Activated naive CD4-positive, alpha-beta T cell treated with anti-CD3 and anti-CD28 coated beads, Interleukin-2, amount 50 U/mL, for 72 hours (primary cell): ENCODE results near the gene CRTC3. TPM values are rescaled to one million over a fixed set of nuclear protein-coding genes. Genes with fewer than 3 reads are reported as not detected.

Experiments used
- ATAC-seq, 2 donors: fragments of 150-1000 bp; cut with Tn5 transposase; 2 replicates each; pipeline ENCODE4 v1.10.0; 2021; ENCODE audit warnings: mild to moderate bottlenecking in 2 of 2, moderate library complexity in 2 of 2
- DNase-seq, 2 donors: peaks; one replicate each; pipeline ENCODE4 v3.0.0; 2021 to 2022; ENCODE audit warnings: low spot score in 2 of 2
- H3K27ac Mint-ChIP-seq, 2 donors: one replicate each; pipeline ENCODE4 v1.8.0; 2022; ENCODE audit warnings: mild to moderate bottlenecking in 2 of 2, mixed read lengths in 2 of 2
- H3K36me3 Mint-ChIP-seq, 2 donors: one replicate each; pipeline ENCODE4 v1.8.0; 2022; ENCODE audit warnings: mixed read lengths in 2 of 2
- H3K9me3 Mint-ChIP-seq, 2 donors: one replicate each; pipeline ENCODE4 v1.8.0; 2022; ENCODE audit warnings: mixed read lengths in 2 of 2
- total RNA-seq, 2 donors: library from RNA; stranded (reverse); gene quantifications; one replicate each; pipeline ENCODE4 v1.2.3, GENCODE V29; 2022

The CRTC3 gene
- total RNA-seq, 2 donors from 2014 or later: 41.8 to 58.1 TPM

DNA sequence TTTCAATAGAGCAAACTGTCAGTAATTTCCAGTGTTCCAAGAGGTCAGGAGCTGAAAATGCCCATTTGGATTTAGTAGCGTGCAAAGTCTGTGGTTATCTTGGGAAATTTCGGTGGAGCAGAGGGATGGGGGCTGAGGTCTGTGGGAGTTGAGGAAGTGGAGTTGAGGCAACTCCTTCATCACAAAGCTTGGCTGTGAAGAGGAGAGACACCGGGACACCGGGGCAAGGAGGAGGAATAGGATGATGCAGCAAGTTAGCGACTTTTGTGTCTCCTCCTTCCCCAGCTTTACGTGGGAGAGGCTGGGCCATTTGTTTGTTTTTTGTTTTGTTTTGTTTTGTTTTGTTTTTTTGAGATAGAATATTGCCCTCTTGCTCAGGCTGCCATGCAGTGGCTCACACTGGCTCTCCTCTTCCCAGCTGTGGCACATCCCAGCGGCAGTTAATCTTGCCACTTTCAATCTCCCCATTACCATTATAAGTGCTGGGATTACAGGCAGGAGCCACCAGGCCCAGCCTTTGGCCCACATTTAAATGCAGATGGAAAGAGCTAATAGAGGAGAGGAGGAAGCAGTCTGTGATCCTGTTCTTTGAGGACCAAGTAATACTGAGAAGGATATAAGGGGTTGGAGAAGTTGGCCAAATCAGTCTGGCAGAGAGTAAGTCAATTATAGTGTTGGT, 47.1 kb downstream of the CRTC3 start:
- H3K27ac Mint-ChIP-seq: peak overlapping the region; percentile 8 to 59
- ATAC-seq: no peak
- H3K9me3 Mint-ChIP-seq: peaks cover 0 to 9% of the 10 kb centered on the region in 2 donors
- peaks cover 4 to 27% of the 10 kb centered on the region in 2 donors for H3K36me3 Mint-ChIP-seq
- no peak for DNase-seq

DNA sequence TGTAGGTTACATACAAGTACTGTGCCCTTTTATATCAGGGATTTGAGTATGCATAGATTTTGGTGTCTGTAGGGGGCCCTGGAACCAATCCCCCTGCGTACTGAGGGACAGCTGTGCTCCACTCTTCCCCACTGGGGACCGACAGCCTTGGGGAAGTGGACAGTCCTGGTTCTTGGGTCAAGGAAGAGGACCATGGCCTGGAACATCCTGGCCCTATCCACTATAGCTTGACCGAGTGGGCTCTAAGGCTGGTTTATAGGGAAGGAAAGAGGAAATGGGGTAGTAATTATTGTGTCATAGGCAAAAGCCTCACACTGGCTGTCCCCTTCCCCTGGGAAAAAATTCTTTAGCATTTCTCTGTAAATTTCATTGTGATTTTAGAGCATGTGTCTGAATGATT, 49.5 kb downstream of the CRTC3 start:
- peaks cover 10 to 22% of the 10 kb centered on the region in 2 donors for H3K36me3 Mint-ChIP-seq
- peaks cover 0 to 9% of the 10 kb centered on the region in 2 donors for H3K9me3 Mint-ChIP-seq
- no peak overlapping the region for H3K27ac Mint-ChIP-seq
- DNase-seq (no peak), ATAC-seq (no peak)

- peak overlapping the region in 1 of 2 donors; percentile 51 for H3K27ac Mint-ChIP-seq
- DNase-seq: no peak
- ATAC-seq: no peak
- H3K36me3 Mint-ChIP-seq: peaks cover 10 to 22% of the 10 kb centered on the region in 2 donors
- peaks cover 0 to 9% of the 10 kb centered on the region in 2 donors for H3K9me3 Mint-ChIP-seq
These were observed 50.4 kb downstream of the CRTC3 start for GRCh38 chr15:90580099-90580498.

DNA sequence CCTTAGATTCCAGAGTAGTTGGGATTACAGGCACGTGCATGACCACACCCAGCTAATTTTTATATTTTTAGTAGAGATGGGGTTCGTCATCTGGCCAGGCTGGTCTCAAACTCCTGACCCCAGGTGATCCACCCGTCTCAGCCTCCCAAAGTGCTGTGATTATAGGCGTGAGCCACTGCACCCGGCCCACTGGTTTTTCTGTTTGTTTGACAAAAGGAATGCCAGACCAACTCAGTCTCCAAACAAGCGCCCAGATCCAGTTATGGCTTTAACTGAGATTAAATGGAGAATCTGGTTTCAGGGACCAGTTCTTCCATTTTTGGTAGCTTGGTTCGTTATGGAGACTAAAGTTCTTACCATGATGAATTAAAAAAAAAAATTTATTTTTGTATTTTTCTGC, 50.8 kb downstream of the CRTC3 start:
- DNase-seq (no peak), ATAC-seq (no peak)
- Mint-ChIP-seq H3K9me3 (peaks cover 0 to 9% of the 10 kb centered on the region in 2 donors), H3K27ac (peak overlapping the region in 1 of 2 donors; percentile 51), H3K36me3 (peaks cover 10 to 21% of the 10 kb centered on the region in 2 donors)

DNA sequence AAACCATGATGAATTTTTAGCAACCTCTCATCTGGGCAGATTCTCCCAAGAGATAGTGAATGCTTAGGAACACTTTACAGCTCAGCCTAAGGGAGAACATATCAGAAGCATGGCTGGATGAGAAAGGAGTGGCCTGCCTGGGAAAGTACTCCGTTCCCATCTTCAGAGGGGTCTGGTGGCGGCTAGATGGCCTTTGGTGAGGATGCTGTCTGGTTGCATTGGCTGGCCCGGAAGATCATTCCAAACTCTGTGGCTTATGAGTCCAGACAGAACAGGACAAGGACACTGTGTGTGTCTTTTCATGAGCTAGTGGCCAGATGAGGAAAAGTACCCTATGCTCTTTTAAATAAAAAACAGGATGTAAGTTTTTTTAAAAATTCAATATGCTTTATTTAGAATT, 51.2 kb downstream of the CRTC3 start:
- ATAC-seq: no peak
- Mint-ChIP-seq H3K27ac (peak overlapping the region in 1 of 2 donors; percentile 79), H3K36me3 (peaks cover 10 to 17% of the 10 kb centered on the region in 2 donors), H3K9me3 (peaks cover 0 to 5% of the 10 kb centered on the region in 2 donors)
- no peak for DNase-seq

DNA sequence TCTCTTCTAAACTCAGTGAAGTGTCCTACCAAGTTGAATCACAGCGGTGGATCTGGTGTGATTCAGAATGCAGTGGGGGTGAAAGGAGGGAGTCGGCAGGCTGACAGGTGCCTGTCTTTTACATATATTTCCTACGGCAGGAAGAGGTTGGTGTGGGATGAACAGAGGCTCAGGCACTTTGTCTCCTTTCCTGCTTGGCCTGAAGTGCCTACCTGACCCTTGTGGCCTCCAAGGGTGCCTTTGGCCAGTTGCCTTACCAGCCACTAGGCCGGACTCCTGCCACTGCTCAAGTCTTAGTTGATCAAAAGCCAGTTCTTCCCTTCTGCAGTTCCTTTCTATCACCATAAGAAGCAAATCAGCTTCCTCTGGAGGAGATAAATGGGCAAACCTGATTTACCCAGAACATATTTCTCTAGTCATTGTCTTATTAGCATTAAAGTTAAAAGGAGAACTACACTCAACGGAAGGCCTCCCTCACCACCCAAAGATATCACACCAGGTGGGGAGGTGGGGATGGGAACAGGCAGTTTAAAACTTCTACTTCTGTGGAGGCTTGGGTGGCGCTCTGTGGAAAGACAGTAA, 52.1 kb downstream of the CRTC3 start:
- H3K36me3 Mint-ChIP-seq: peaks cover 10 to 11% of the 10 kb centered on the region in 2 donors
- no peaks in the 10 kb centered on the region for H3K9me3 Mint-ChIP-seq
- peak; percentile 87 to 93 for ATAC-seq
- H3K27ac Mint-ChIP-seq: peak overlapping the region; percentile 75 to 79
- no peak for DNase-seq

GRCh38 chr15:90582553-90582952, 52.8 kb downstream of the CRTC3 start:
- ATAC-seq (no peak), DNase-seq (no peak)
- Mint-ChIP-seq H3K36me3 (peaks cover 7 to 17% of the 10 kb centered on the region in 2 donors), H3K9me3 (no peaks in the 10 kb centered on the region), H3K27ac (peak overlapping the region in 1 of 2 donors; percentile 65)

- peaks cover 0 to 4% of the 10 kb centered on the region in 2 donors for H3K9me3 Mint-ChIP-seq
- ATAC-seq (no peak), DNase-seq (no peak)
- H3K27ac Mint-ChIP-seq: peak overlapping the region; percentile 65 to 69
- peaks cover 11 to 24% of the 10 kb centered on the region in 2 donors for H3K36me3 Mint-ChIP-seq
These were observed 53.9 kb downstream of the CRTC3 start for GRCh38 chr15:90583471-90584252.

DNA sequence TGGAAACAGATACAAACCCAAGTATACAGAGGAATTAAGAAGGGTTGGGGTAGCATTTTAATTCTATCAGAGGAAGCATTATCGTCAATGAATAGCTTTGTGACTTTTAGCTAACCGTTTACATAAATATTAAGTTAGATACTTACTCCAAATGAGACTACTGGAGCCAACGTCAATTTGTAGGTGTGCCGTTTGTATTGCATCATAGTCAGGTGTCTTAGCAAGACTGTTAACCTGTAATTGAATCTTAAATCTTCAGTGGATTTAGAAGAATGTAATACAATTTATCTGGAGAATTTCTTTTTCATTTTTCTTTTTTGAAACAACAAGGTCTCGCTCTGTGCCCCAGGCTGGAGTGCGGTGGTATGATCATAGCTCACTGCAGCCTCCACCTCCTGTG, 55.1 kb downstream of the CRTC3 start:
- ATAC-seq: no peak
- H3K36me3 Mint-ChIP-seq: peaks cover 11 to 30% of the 10 kb centered on the region in 2 donors
- DNase-seq: no peak
- H3K27ac Mint-ChIP-seq: no peak overlapping the region
- H3K9me3 Mint-ChIP-seq: peaks cover 0 to 4% of the 10 kb centered on the region in 2 donors

GRCh38 chr15:90585863-90586262, 56.1 kb downstream of the CRTC3 start:
- DNase-seq: no peak
- peaks cover 11 to 30% of the 10 kb centered on the region in 2 donors for H3K36me3 Mint-ChIP-seq
- no peak overlapping the region for H3K27ac Mint-ChIP-seq
- peaks cover 0 to 4% of the 10 kb centered on the region in 2 donors for H3K9me3 Mint-ChIP-seq
- ATAC-seq: no peak

DNA sequence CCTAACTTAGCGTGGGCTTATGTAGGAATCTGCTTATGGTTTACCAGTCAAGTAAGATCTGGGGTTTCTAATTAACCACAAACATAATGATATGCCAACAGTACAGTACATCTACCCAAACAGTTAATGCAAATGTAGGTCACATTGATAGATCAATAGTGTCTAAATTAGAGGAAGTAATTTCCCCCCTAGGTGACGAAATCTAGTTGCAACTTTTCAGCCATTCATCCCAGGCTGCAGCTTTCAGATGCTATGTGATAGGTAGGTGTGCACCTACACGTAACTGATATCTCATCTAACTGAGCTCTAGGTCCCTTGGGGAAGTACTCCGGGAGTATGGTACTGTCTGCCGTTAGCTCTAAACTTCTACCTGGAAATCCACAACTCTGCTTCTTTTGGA, 57.2 kb downstream of the CRTC3 start:
- DNase-seq: no peak
- no peak for ATAC-seq
- Mint-ChIP-seq H3K27ac (no peak overlapping the region), H3K9me3 (peaks cover 0 to 4% of the 10 kb centered on the region in 2 donors), H3K36me3 (peaks cover 11 to 33% of the 10 kb centered on the region in 2 donors)

GRCh38 chr15:90588427-90588826, 58.7 kb downstream of the CRTC3 start:
- Mint-ChIP-seq H3K27ac (peak overlapping the region; percentile 40 to 68), H3K36me3 (peaks cover 7 to 36% of the 10 kb centered on the region in 2 donors), H3K9me3 (peaks cover 0 to 7% of the 10 kb centered on the region in 2 donors)
- peak in 1 of 2 donors; percentile 79 for ATAC-seq
- no peak for DNase-seq

DNA sequence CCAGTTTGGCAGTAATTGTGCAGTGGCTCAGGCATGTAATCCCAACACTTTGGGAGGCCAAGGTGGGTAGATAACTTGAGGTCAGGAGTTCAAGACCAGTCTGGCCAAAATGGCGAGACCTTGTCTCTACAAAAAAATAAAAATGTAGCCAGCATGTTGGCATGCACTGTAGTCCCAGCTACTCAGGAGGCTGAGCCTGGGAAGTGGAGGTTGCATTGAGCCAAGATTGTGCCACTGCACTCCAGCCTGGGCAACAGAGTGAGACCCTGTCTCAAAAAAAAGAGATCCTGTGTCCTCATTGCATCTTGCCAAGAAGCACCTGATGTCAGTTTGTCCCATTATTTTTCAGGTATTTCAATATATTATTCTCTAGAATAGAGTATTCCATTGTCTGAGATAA, 61.8 kb downstream of the CRTC3 start:
- Mint-ChIP-seq H3K9me3 (peaks cover 0 to 8% of the 10 kb centered on the region in 2 donors), H3K27ac (no peak overlapping the region), H3K36me3 (peaks cover 10 to 49% of the 10 kb centered on the region in 2 donors)
- ATAC-seq: no peak
- DNase-seq: no peak

DNA sequence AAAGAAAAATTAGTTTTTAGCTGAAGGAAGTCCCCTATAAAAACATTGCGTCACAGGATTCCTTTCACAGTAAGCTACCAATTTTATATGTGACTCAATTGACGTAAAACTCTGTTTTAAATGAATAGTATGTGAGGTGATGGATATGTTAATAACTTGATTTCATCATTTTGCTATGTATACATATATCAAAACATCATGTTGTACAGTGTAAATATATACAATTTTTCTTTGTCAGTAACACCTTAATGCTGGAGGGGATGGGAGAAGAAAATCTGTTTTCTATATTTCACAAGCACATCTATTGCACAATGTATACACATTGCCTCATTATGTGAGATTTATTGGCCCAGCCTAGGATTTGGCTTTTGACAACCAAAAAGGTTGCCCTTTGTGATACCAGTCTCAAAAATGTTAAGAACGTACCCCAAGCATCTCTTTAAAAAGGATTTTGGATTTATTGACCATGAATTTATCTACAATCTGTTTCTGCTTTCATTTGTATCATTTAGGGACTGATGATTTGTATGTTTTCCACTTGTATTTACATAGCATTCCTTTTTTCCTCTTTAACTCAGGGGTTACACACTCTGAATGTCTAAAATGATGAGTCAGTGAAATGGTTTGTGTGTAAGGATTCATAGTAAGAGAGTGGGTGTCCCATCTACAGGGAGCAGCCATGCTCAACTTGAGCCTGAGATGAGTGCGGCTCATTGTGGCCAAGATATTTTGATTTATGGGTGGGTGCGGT, 62.6 kb downstream of the CRTC3 start:
- peak; percentile 7 to 34 for ATAC-seq

GRCh38 chr15:90593499-90594158, 63.9 kb downstream of the CRTC3 start:
- peak overlapping the region; percentile 95 to 100 for H3K27ac Mint-ChIP-seq
- no peak for ATAC-seq
- H3K9me3 Mint-ChIP-seq: peaks cover 0 to 4% of the 10 kb centered on the region in 2 donors
- no peak for DNase-seq
- peaks cover 15 to 56% of the 10 kb centered on the region in 2 donors for H3K36me3 Mint-ChIP-seq

More for the DNA sequence above, 62.6 kb downstream of the CRTC3 start:
- no peak for DNase-seq
- Mint-ChIP-seq H3K9me3 (peaks cover 0 to 8% of the 10 kb centered on the region in 2 donors), H3K36me3 (peaks cover 10 to 51% of the 10 kb centered on the region in 2 donors), H3K27ac (peak overlapping the region in 1 of 2 donors; percentile 31)

GRCh38 chr15:90594301-90594738, 64.6 kb downstream of the CRTC3 start:
- Mint-ChIP-seq H3K9me3 (peaks cover 0 to 4% of the 10 kb centered on the region in 2 donors), H3K36me3 (peaks cover 16 to 51% of the 10 kb centered on the region in 2 donors), H3K27ac (peak overlapping the region; percentile 95 to 100)
- DNase-seq (peak; percentile 74 to 77), ATAC-seq (peak; percentile 85 to 86)
